SU-DHL-6 (cell line): ENCODE data around the gene PPT2.

Experiments used
- H2AFZ ChIP-seq: fragments of 200-600 bp; sonication (generic); 2 replicates; pipeline ENCODE4 v1.6.1; 2014; ENCODE audit warnings: low read depth, mild to moderate bottlenecking, moderate library complexity, mixed read lengths, antibody characterized with exemption, low read length; ENCODE audit not compliant: severe bottlenecking
- H3F3A ChIP-seq: fragments of 200-600 bp; shearing (Covaris generic); 2 replicates; pipeline ENCODE4 v1.6.0; 2016; ENCODE audit warnings: antibody characterized with exemption, mild to moderate bottlenecking; ENCODE audit not compliant: insufficient read depth
- H3K27ac ChIP-seq: fragments of 200-600 bp; sonication (generic); 2 replicates; pipeline ENCODE4 v1.5.1; 2016; ENCODE audit warnings: low read depth, mild to moderate bottlenecking, low read length, moderate library complexity, mixed read lengths
- H3K27me3 ChIP-seq: fragments of 200-600 bp; sonication (generic), shearing (Covaris generic); 2 replicates; pipeline ENCODE4 v1.6.0; 2014; ENCODE audit warnings: mild to moderate bottlenecking, low read length
- H3K36me3 ChIP-seq: fragments of 200-600 bp; sonication (generic); 2 replicates; pipeline ENCODE4 v1.6.1; 2014; ENCODE audit warnings: mild to moderate bottlenecking, low read length, mixed read lengths
- H3K4me2 ChIP-seq: fragments of 300-600, 200-600 bp; shearing (Covaris generic), sonication (generic); 2 replicates; pipeline ENCODE4 v1.6.0; 2014; ENCODE audit warnings: low read length, low read depth, mild to moderate bottlenecking; ENCODE audit not compliant: poor library complexity, severe bottlenecking
- H3K4me3 ChIP-seq: fragments of 200-600 bp; sonication (generic); 2 replicates; pipeline ENCODE4 v1.5.1; 2014; ENCODE audit warnings: antibody characterized with exemption, low read length, mild to moderate bottlenecking, mixed read lengths; ENCODE audit not compliant: insufficient read depth, poor library complexity, severe bottlenecking
- H3K79me2 ChIP-seq: fragments of 200-600 bp; sonication (generic); 2 replicates; pipeline ENCODE4 v1.6.1; 2014; ENCODE audit warnings: mild to moderate bottlenecking, low read length, moderate library complexity; ENCODE audit not compliant: insufficient read depth
- H3K9ac ChIP-seq: fragments of 200-600 bp; sonication (generic); 2 replicates; pipeline ENCODE4 v1.7.0; 2014; ENCODE audit warnings: mild to moderate bottlenecking, low read length
- H3K9me2 ChIP-seq: fragments of 200-600 bp; sonication (generic); replicated peaks from 2 replicates; pipeline ENCODE4 v1.6.1; 2014; ENCODE audit warnings: low read length; ENCODE audit not compliant: insufficient read depth
- H3K9me3 ChIP-seq: fragments of 200-600 bp; sonication (generic); 2 replicates; pipeline ENCODE4 v1.6.1; 2014; ENCODE audit warnings: low read length, mixed read lengths; ENCODE audit not compliant: insufficient read depth
- H4K20me1 ChIP-seq: fragments of 200-600 bp; sonication (generic); 2 replicates; pipeline ENCODE4 v1.6.1; 2014; ENCODE audit warnings: low read depth, mild to moderate bottlenecking, antibody characterized with exemption, low read length, moderate library complexity, mixed read lengths
- CTCF ChIP-seq: fragments of 200-600 bp; sonication (generic); IDR thresholded peaks from one replicate; pipeline ENCODE4 v1.5.1; 2017; ENCODE audit warnings: antibody characterized with exemption, mild to moderate bottlenecking, low read length, moderate library complexity; ENCODE audit not compliant: insufficient read depth, poor library complexity, severe bottlenecking
- EZH2phosphoT487 ChIP-seq: fragments of 200-600 bp; sonication (generic), shearing (Covaris generic); conservative IDR thresholded peaks from 2 replicates; pipeline ENCODE4 v1.6.1; 2018; ENCODE audit warnings: mild to moderate bottlenecking, antibody characterized with exemption, low read length, moderate library complexity, mixed read lengths

The PPT2 gene

DNA sequence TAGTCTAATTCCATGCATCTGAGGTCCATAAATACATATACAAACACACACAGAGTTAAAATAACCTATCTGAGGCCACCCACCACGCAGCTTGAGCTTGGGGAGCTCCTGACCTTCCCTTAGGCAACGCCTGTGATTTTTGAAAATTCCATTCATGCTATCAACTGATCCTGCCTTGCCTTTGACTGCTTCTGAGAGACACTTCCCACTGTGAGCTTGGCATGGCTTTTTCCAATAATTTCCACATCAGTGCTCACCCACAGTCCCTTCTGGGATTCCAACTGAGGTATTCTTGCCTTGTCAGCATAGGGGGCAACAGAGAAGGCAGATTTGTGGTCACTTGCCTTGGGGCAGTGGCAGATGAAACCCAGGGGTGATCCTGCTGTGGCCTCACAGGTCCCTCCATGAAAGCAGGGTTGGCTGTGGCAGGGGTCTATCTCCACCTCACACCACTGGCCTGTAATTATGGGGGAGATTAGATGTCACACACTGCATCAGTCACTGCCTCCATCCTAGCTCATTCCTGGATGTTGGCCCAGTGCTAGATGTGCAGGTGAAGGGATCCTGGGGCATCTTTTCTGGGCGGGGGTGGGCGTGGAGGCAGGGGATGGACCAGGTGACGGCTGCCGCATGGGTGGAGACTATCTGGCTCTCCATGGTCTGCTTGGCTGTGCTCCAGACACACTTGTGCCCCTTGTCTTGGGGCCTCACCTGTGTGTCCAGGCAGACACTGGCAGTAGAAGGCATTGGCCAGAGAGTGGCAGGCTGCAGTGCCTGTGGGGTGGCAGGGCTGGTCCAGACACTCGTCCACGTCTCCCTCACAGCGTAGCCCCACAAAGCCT is 49.7 kb downstream of the PPT2 start:
- H3K4me2 ChIP-seq, result no peak overlapping the region
- H3F3A ChIP-seq, result no peaks in the 10 kb centered on the region
- H2AFZ ChIP-seq, result no peak overlapping the region
- no peak overlapping the region for H3K27ac ChIP-seq
- H3K9ac ChIP-seq, result no peak overlapping the region
- H3K4me3 ChIP-seq, result no peak overlapping the region
- H3K9me3 ChIP-seq, result no peaks in the 10 kb centered on the region
- no peaks in the 10 kb centered on the region for H3K27me3 ChIP-seq
- no peaks in the 10 kb centered on the region for H3K9me2 ChIP-seq
- no peaks in the 10 kb centered on the region for H4K20me1 ChIP-seq
- TF ChIP-seq EZH2phosphoT487 (no peak), CTCF (no peak)
- no peaks in the 10 kb centered on the region for H3K36me3 ChIP-seq
- H3K79me2 ChIP-seq, result no peaks in the 10 kb centered on the region

DNA sequence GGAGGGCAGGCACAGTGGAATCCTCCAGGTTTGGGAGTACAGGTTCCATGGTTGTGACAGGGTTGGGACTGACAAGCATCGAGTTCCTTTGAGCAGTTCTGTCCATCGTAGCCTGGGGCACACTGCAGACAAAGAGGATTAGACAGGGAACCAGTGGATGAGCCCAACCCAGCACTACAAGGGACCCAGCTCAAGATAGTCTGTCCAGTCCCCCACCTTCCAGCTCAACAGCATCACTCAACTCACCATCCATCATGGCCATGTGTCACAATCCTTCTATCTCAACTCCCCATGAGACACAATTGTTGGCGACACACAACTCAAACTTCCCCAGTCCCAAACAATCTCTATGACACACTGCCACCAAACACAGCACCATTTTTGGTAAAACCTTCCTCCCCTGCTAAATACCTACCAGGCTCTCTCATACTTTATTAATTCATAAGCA is 50.4 kb downstream of the PPT2 start:
- Histone ChIP-seq H3F3A (no peaks in the 10 kb centered on the region), H2AFZ (no peak overlapping the region), H3K27me3 (no peaks in the 10 kb centered on the region)

GRCh38 chr6:32208996-32209395 is 55.1 kb downstream of the PPT2 start:
- Histone ChIP-seq H3K4me2 (no peak overlapping the region), H3K27me3 (no peaks in the 10 kb centered on the region), H3K79me2 (no peaks in the 10 kb centered on the region), H2AFZ (no peak overlapping the region), H3K27ac (no peak overlapping the region), H3K9me3 (no peaks in the 10 kb centered on the region), H3F3A (no peaks in the 10 kb centered on the region), H3K36me3 (no peaks in the 10 kb centered on the region), H3K4me3 (no peak overlapping the region), H3K9ac (no peak overlapping the region), H3K9me2 (no peaks in the 10 kb centered on the region), H4K20me1 (no peaks in the 10 kb centered on the region)
- TF ChIP-seq CTCF (no peak), EZH2phosphoT487 (no peak)

More for the DNA sequence above, 50.4 kb downstream of the PPT2 start:
- H3K9me3 ChIP-seq, result no peaks in the 10 kb centered on the region
- no peak overlapping the region for H3K4me3 ChIP-seq
- H3K9ac ChIP-seq, result no peak overlapping the region
- H3K36me3 ChIP-seq, result no peaks in the 10 kb centered on the region
- TF ChIP-seq CTCF (no peak), EZH2phosphoT487 (no peak)
- no peak overlapping the region for H3K4me2 ChIP-seq
- H4K20me1 ChIP-seq, result no peaks in the 10 kb centered on the region
- H3K79me2 ChIP-seq, result no peaks in the 10 kb centered on the region
- no peak overlapping the region for H3K27ac ChIP-seq
- H3K9me2 ChIP-seq, result no peaks in the 10 kb centered on the region
